Fibroblast of upper back skin (primary cell): Measurements from ENCODE around the gene MTHFR.

ENCODE experiments used
- DNase-seq: peaks from one replicate; pipeline ENCODE4 v3.0.0-alpha.2; 2013

Gene MTHFR

GRCh38 chr1:11752359-11753088, 53.2 kb downstream of the MTHFR start:
- DNase-seq: no peak

- no peak for DNase-seq
Measured at GRCh38 chr1:11751087-11751486, 54.7 kb downstream of the MTHFR start.

GRCh38 chr1:11749996-11750395, 55.8 kb downstream of the MTHFR start:
- DNase-seq: no peak

- no peak for DNase-seq
Measured at GRCh38 chr1:11749203-11749689, 56.5 kb downstream of the MTHFR start.

GRCh38 chr1:11748294-11749202, 57.2 kb downstream of the MTHFR start:
- no peak for DNase-seq

GRCh38 chr1:11746795-11747487, 58.8 kb downstream of the MTHFR start:
- no peak for DNase-seq

GRCh38 chr1:11746092-11746491, 59.7 kb downstream of the MTHFR start:
- DNase-seq: no peak

GRCh38 chr1:11744287-11744686, 61.5 kb downstream of the MTHFR start:
- no peak for DNase-seq

- DNase-seq: no peak
Measured at GRCh38 chr1:11741919-11742558, 63.7 kb downstream of the MTHFR start.

- no peak for DNase-seq
Measured at GRCh38 chr1:11741482-11741881, 64.3 kb downstream of the MTHFR start.

GRCh38 chr1:11740258-11741192, 65.2 kb downstream of the MTHFR start:
- no peak for DNase-seq

- DNase-seq: no peak
Measured at GRCh38 chr1:11738783-11739182, 67.0 kb downstream of the MTHFR start.

- DNase-seq: no peak
Measured at GRCh38 chr1:11738096-11738495, 67.7 kb downstream of the MTHFR start.

- DNase-seq: peak; percentile 67
Measured at GRCh38 chr1:11736746-11737639, 68.8 kb downstream of the MTHFR start.

- peak; percentile 89 for DNase-seq
Measured at GRCh38 chr1:11735854-11736745, 69.7 kb downstream of the MTHFR start, which contains the start of gene AGTRAP. AGTRAP (plus strand) TSS chr1:11736136; CDS start chr1:11736209, 73 bp downstream.
